GM18519 (cell line): ENCODE results near the gene PDIK1L.
A peak's percentile ranks its signal among the peaks of the same experiment; 100 is the strongest.

Experiments used
- ATAC-seq: cut with Tn5 transposase; IDR thresholded peaks from one replicate; pipeline ENCODE4 v1.9.1; 2021; ENCODE audit warnings: mild to moderate bottlenecking, moderate library complexity; ENCODE audit not compliant: unreplicated experiment, low FRiP score

Gene PDIK1L

GRCh38 chr1:26111530-26112406 lies at the start of gene PDIK1L:
PDIK1L (plus strand) TSS chr1:26111824; CDS start chr1:26114309, 2,485 bp downstream.
- ATAC-seq, result peak; percentile 56

- no peak for ATAC-seq
Observed at GRCh38 chr1:26064553-26064952, 47.1 kb upstream of the PDIK1L start.

GRCh38 chr1:26066160-26066559 lies 45.5 kb upstream of the PDIK1L start:
- no peak for ATAC-seq

GRCh38 chr1:26066857-26067256 lies 44.8 kb upstream of the PDIK1L start:
- no peak for ATAC-seq

- ATAC-seq, result no peak
Observed at GRCh38 chr1:26067432-26067911, 44.2 kb upstream of the PDIK1L start, which contains the start of gene TRIM63. TRIM63 (minus strand) TSS chr1:26067630; CDS start chr1:26067494, 136 bp downstream.

DNA sequence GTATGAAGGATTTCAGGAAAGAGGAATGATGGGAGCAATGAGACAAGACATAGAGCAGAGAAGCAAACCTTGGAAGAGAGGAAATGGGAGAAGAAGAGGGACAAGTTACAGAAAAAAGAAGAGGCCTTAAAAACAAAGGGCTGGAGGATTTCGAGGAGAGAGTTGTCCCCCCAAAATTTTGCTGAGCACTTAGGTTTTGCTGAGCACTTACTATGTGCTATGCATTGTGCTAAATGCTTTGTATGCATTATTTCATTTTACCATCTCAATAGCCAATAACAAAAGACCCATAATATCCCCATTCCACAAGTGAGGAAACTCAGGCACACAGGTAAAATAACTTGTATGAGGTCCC lies 41.7 kb upstream of the PDIK1L start:
- no peak for ATAC-seq

DNA sequence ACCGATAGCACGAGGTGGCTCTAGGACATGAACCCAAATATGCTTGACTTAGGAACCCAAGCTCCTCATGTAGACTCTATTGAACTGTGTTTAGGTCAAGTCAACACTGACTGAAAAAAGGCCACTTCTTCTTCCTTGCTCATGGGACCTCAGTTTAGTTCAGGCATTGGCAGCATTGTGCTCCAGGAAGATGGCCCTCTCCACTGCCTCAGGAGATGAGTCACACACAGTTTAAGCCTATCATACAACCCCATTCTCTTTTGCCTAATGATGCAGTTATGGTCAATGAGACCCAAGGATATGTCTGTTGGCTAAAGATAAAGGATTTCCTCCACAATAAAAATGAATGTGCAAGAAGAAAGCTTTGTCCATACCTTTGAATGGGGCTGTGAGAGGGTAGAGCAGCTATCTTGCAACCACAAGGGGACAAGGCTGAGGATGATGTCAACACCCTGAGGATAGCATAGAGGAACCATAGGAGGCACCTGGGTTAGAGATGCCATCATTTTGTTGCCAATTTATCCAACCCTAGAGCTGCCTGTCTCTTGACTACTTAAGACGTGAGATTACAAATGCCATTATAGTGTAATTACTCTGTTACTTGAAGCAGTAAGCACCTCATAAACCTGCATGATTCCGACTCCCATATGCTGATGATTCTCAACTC lies 41.2 kb upstream of the PDIK1L start:
- ATAC-seq, result no peak

DNA sequence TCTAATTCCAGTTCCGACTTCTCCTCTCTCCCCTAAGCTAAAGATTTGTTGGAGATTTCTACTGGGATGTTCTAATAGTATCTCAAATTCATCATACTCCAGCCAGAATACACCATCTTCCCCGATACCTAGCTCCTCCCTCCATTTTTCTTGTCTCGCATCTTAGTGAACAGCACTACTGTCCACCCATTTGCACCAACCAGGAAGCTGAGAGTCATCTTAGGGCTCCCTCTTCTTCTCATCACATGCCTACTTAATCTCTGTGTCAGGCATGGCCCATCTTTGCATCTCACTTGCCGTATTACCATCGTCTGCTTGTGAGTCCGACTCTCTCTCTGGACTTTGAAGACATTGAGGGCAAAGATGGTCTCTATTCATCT lies 40.7 kb upstream of the PDIK1L start:
- ATAC-seq, result no peak

GRCh38 chr1:26072305-26072704 lies 39.3 kb upstream of the PDIK1L start:
- no peak for ATAC-seq

- ATAC-seq, result no peak
Observed at GRCh38 chr1:26075421-26076144, 36.0 kb upstream of the PDIK1L start.

DNA sequence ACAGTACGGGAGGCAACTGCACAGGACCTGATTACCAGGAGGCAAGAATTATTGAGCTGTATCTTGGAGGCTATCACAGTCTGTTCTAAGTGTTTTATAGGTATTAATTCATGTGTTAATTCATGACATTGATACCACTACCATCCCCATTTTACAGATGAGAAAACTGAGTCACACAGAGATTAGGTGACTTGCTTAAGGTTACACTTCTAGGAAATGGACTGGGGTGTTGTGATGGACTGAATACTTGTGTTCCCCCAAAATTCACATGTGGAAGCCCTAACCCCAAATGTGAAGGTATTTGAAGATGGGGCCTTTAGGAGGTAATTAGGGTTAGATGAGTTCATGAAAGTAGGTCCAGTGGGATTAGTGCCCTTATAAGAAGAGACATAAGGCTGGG lies 34.1 kb upstream of the PDIK1L start:
- ATAC-seq, result no peak

DNA sequence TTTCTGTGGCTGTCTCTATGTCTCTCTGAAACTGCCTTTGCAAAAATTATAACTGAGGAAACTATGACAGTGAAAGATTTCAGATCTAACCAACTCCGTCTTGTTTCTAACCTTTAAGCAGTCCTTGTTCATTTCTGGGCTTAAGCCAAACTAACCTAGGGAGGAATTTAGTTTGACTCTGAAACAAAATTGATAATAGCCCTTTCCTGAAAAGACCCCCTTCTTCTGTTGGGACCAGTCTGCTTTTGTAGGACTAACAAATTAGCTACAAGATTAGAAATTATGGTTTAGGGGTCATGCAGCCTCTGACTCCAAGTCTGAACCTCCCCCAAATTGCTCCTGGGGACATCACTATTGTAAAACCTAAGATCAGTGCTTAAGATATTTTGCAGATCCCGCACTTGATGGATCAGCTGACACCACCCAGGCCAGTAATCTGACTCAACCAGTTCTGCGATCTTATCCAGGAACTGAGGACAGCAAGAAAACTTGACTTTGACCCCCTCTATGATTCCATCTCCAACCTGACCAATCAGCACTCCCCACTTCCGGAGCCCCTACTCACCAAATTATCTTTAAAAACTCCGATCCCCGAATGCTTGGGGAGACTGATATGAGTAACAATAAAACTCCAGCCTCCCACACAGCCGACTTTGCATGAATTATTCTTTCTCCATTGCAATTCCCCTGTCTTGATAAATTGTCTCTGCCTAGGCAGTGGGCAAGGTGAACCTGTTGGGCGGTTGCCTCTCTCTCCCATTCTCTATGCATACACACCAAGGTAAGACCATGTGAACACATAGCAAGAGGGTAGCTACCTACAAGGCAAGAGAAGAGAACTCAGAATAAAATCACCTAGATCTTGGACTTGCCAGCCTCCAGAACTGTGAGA lies 33.1 kb upstream of the PDIK1L start:
- ATAC-seq, result no peak

DNA sequence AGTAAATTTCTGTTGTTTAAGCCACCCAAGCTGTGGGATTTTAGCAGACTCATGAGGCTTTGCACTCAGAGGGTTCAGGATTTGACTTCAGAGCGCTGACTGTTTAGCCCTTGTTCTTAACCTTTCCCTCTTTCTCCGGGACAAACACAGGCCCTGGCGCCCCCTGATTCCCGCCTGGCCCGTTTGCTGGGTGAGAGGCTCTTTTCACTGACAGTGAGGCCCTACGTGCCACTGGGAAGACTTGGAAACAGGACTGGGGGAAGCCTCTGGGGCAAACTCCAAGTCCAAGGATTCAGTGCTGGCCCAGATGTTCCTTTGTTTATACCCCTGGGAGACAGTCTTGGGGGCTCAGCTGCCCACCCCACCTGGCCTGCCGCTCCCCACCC lies 32.5 kb upstream of the PDIK1L start:
- no peak for ATAC-seq

GRCh38 chr1:26079960-26080814 lies 31.4 kb upstream of the PDIK1L start:
- ATAC-seq, result no peak

GRCh38 chr1:26081267-26082019 lies 30.2 kb upstream of the PDIK1L start:
- ATAC-seq, result no peak

DNA sequence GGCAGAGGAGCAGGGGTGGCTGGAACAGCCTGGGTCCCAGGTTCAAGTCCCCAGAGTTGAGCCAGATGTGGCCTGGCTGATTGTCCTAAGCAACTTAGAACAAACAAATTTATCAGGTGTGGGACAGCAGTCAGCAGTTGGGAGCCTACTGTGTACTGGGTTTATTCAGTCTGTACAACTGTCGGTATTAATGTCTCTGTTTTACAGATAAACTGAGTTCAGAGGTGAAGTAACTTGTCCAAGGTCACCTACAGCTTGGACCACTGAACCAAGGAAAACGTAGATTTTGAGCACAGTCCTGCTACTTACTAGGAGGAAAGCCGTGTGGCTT lies 29.6 kb upstream of the PDIK1L start:
- no peak for ATAC-seq

GRCh38 chr1:26083208-26083607 lies 28.4 kb upstream of the PDIK1L start:
- ATAC-seq, result no peak

DNA sequence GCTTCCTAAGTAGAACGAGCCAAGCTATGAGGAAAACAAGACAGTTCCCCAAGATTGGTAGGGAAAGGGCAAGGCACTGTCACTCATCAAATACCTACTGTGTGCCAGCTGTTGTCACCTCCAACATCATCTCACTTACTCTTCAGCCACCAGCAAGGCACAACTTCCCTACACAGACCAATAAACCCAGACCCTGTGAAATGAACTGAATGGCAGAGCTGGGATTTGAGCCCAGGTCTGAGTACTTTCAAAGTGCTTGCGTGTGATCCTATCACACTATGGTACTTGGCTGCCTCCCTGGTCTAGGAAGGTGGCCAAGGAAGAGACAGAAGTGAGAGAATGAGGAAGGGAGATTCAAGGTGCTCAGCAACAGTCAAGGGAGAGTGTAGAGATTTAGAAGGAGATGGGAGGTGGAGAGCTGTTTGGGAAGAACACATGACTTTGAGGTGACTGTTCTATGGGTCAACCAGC lies 27.5 kb upstream of the PDIK1L start:
- no peak for ATAC-seq

DNA sequence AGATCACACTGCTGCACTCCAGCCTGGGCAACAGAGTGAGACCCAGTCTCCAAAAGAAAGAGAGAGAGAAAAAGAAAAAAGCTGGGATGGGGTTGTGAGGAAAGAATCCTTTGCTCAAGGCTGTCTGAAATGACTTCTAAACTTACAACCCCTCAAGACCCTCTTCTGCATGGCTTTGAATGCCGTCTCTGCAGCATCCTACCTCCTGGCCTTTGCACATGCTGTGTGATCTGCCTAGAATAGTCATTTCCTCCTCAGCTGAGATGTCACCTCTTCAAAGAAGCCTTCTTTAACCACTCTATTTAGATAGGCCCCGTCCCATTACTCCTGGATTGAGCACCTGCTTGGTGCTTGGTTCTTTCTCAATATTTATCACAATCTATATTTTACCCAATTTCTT lies 26.8 kb upstream of the PDIK1L start:
- ATAC-seq, result no peak
